Left forelimb (tissue), 1 donor: ENCODE data around the gene ATP5F1D.

Source experiments
- DNase-seq: peaks from one replicate; pipeline ENCODE4 v3.0.0-alpha.2; 2018; ENCODE audit warnings: low spot score

The ATP5F1D gene

DNA sequence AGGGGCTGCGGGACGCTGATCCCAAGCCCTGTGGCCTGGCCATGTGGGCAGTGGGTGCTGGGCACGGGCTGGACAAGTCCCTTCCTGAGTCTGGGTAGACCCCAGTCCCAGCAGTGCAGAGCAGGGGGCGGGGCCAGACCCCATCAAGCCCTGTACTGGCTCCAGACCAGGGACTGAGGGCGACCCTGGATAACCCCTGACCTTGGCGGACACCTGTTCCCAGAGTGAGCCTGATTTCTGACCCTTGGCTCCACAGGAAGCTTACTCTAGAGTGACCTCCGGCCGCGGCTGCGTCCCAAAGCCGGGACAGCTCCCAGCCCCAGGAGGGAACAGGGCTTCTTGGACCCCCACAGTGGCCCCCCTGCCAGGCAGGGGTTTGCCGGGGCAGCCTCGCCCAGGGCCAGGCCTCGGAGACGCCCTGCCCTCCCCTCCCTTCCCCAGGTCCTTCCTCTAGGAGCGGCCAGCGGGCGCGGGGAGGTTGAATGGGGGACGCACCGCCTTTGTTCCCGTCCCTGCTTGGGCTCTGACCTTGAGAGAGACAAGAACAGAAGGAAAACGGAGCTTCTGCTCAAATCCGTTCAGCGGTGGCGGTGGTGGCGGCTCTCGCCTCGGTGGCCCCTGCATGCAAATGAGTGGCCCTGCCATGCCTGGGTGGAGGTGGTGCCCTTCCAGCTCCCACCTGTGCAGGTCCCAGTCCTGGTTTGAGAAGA lies 41.8 kb downstream of the ATP5F1D start:
- no peak for DNase-seq

DNA sequence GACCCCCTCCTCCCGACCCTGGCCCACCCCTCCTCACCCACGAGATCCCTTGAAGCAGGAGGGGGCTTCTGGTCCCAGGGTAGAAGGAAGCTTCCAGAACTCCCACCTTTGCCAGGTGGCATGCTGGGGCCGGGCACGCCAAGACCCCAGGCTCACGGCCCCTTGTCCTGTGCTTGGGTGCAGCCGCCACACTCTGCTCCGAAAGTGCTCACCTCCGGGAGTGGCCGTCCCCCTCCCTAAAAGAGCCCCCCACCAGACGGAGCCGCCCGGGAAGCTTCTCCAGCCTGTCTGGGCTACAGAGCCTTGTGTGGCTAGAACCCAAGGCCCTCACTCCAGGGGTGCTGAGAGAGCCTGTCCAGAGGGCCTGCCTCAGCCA lies 42.4 kb downstream of the ATP5F1D start:
- DNase-seq: no peak

DNA sequence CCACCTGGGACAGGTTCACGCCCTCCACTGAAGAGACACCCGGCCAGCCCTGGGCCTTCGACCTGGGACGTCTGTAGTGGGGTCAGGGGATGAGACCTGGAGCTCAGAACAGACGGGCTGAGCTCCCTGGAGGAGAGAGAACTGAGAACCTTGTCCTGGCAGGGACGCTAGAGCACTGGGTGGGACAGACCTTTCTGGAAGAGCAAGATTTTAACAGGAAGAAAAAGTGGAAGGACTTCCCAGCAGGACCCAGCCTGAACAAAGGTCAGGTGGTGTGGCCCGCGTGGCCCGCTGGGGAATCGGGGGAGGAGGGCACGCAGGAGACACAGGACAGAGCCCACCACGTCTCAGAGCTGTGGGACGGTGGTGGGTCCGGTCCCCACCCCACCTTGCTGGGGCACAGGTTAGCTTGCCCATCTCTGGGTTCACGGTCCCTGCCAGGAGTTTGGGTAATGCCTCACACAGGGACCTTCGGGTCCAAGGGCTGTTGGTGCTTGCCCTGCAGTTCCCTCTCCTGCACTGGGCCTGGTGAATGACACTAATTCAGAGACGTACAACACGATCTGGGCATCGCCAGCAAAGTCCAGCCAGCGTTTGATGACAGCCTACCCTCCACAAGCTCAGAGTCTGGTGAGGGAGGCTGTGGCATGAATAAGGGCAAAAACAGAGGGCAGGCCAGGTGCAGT lies 42.9 kb downstream of the ATP5F1D start:
- no peak for DNase-seq

DNA sequence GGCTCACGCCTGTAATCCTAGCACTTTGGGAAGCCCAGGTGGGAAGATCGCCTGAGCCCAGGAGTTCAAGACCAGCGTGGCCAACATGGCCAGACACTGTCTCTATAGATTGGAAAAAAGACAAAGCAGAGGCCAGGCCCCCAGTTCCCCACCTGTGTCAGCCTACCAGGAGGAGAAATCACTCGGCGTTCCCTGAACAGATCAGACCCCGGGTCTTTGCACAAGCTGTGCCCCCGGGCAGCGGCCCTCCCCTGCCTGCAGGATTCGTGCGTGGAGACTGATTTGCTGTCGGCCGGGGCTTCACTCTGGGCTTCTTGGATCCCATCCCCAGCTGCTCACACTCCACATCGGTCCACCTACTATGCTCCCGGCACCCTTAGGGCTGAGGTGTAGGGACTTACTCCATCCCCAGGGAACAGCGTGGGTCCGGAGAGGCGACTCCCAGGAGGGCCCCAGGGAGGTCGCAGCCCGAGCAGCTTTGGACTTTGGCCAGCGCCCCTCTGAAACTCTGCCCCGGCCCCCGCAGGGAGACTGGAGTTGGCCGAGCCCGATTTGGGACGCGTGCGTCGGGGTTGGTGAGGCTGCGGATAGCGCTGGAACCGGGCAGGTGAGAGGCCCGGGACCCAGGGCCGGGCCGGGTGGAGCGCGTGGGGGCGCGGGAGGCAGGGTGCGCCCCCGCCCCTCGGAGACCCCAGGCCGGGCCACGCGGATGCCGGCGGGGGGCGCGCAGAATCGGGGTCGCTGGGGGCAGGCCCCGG lies 43.6 kb downstream of the ATP5F1D start:
- no peak for DNase-seq

DNA sequence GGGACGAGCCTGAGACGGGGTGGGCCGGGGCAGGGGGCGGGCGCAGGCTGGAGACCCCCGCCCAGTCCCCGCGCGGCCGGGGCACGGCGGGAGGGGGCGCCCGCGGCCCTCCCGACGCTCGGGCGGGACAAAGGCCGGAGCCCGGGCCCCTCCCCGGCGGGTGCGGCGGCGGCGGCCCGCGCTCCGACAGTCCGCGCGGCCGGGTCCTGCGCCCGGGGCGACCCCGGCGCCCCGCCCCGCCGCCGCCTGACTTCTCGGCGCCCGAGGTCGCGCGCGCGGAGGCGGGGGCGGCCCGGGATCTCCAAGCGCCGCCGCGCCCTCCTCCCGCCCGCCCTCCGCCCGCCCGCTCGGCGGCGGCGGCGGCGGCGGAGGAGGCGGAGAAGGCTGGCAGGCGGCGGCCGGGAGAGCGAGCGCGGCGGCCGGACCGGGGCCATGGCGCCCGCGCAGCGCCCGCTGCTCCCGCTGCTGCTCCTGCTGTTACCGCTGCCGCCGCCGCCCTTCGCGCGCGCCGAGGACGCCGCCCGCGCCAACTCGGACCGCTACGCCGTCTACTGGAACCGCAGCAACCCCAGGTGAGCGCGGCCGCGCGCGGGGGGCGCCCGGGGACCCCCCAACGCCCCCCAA lies 44.3 kb downstream of the ATP5F1D start, which contains the start of gene EFNA2:
EFNA2 (plus strand) TSS at position 137 of the 624 bp plus-strand sequence; CDS start at position 433, 296 bp downstream.
- DNase-seq: no peak

DNA sequence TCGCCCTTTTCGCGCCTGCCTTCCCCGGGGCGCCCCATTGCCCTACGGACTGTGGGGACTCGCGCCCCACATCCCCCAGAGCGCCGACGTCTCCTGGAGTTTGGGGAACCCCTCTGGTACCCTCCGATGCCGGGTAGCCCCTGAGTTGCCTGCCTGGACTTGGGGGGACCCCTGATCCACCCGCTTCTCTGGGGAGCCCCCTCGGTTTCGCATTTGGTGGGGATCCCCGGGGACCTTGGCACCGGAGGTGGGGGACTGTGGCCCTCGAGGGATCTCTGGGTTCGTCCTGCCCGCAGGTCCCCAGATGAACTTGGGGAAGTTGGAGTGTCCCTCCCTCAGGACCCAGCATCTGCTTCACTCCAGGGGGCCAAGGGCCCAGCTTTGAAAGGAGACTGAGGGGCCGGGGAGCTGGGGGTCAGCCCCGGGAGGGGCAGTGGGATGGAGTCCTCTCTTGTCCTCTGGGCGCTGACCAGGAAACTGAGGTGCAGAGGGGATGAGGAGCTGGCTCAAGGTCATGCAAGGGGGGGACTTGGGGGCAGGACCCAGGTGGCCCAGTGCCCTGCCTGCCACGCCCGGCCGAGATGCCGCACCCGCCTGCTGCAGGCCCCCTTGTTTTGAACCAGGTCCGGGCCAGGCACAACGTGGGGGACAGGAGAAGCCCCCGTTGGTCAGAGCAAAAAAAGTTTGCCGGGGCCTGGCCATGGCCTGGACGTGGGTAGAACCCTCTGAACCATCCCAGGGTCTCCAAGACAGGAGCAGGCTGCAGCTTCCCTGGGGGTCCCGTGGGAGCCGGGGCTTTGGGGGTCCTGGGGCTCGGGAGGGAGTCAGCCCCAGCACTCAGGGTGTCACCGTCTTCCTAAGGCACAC lies 45.2 kb downstream of the ATP5F1D start:
- DNase-seq: no peak

DNA sequence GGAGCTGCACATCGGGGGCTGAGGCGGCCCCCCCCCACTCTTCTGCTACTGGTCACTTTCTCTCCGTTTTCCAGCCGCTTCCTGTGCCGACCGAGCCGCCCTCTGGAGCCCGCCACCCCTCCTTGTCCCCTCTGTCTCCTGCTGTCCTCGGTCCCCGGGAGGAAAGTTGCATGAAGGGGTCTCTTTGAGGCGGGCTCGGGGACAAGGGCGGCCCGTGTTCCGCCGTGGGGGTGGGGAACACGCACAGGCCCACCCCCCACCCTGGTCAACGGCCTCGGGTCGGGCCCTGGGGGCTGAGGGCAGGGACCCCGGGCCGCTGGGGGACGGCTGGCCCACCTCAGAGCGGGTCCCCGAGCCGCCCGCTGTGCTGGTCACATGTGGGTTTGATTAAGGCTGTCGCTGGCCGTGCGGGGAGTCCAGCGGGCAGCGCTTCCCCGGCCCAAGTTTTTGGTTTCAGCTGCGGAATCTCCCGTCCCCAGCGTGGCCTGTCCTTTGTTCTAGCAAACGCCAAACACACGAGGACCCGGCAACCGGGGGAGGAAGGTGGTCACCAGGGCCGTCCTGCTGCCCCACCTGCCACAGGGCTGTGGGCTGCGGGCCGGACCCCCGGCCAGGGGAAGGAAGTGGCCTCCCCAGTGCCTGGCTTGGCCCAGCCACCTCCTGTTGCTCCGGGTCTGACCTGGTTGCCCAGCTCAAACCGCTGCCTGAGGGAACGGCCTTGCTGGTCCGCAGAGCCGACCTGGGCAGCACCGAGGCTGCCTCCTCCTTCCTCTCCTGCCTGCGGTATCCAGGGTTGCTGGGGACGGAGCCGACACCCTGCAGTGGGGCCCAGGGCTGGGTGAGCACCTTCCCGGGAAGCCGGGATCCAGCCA lies 46.0 kb downstream of the ATP5F1D start:
- DNase-seq: no peak

DNA sequence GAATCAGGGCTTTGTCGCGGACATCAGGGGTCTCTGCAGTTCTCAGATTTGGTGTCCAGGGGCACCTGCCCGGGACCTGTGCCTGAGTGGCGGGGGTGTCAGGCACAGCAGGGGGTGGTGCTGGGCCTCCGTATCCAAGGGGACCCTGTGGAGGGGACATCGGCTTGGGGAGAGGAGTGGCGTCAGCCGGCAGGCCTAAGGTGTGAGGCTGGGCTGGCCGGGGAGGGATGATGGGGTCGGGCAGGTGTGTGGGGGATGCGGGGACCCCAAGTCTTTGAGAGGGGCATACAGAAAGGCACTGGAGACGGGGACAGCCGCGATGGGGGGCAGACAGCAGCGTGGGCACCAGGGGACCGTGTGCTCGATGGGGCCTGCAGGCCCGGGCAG lies 46.7 kb downstream of the ATP5F1D start:
- DNase-seq: no peak

DNA sequence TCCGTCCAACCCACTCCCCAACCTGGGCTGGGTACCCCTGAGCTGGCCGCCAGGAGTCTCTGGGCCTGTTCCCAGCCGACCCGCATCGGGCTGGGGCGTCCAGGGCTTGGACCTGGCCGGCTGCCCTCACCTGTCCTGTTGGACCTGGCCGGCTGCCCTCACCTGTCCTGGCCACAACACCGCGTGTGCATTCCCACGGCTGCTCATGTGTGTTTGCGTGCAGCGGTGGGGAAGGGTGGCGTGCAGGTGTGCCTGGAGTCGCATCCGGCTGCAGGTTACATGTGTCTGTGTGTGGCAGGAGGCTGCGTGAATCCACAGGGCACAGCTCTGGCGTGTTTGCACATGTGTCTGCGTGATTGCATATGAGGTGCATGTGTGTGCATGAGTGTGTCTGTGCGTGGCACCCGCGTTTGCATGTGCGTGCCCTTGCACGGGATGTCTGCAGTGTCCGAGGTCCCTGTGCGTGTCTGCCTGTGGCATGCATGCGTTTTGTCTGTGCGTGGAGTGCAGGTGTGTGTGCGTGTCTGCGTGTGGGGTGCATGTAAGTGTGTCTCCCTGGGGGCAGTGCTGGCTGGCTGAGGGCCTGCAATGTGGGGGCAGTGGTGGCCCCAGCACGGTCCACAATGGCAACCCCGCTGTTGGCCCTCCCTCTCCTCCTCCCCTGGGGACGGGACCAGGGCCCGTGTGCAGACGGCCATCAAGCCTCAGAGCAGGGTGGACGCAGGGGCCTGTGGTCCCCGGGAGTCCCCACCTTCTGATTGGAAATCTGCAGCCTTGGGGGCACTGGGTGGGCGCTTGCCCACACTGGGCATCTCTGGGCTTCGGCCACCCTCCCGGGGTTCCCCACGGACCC lies 47.5 kb downstream of the ATP5F1D start:
- no peak for DNase-seq

DNA sequence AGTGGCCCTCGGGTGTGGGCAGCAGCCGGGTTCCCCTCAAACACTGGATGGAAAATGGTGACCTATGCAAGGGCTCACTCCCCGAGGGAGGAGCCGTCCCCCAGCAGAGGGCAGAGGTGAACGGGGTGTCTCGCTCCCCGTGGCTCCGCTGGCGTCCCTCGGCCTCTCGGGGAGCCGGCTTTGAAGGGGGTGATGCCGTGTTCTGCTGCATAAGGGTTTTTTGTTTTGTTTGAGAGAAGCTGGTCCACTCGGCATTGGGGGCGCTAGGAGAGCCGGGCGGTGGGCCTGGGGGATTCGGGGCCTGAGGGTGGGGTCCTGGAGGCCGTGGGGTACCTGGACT lies 48.1 kb downstream of the ATP5F1D start:
- no peak for DNase-seq

DNA sequence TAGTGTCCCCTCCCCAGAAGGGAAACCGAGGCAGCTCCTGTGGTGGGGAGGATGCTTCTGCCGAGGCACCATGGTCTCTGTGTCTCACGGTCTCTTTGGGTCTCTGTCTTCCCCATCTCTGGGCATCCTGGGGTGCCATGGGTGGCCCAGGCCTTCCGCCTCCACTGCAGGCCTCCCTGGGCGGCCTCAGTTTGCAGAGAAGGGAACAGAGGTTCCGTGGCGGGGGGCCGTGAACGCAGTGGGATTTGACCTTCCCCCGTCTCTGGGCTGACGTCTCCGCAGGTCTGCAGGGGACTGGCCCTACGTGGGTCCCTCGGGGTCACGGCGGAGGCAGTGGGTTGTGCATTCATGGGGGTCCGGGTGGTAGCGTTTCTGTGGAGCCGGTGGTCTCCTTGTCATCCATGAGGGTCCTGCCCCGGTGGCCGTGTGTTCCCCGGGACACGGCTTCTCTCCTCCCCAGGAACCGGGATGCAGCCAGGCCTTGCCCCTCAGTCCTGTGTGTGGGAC lies 48.7 kb downstream of the ATP5F1D start:
- no peak for DNase-seq

DNA sequence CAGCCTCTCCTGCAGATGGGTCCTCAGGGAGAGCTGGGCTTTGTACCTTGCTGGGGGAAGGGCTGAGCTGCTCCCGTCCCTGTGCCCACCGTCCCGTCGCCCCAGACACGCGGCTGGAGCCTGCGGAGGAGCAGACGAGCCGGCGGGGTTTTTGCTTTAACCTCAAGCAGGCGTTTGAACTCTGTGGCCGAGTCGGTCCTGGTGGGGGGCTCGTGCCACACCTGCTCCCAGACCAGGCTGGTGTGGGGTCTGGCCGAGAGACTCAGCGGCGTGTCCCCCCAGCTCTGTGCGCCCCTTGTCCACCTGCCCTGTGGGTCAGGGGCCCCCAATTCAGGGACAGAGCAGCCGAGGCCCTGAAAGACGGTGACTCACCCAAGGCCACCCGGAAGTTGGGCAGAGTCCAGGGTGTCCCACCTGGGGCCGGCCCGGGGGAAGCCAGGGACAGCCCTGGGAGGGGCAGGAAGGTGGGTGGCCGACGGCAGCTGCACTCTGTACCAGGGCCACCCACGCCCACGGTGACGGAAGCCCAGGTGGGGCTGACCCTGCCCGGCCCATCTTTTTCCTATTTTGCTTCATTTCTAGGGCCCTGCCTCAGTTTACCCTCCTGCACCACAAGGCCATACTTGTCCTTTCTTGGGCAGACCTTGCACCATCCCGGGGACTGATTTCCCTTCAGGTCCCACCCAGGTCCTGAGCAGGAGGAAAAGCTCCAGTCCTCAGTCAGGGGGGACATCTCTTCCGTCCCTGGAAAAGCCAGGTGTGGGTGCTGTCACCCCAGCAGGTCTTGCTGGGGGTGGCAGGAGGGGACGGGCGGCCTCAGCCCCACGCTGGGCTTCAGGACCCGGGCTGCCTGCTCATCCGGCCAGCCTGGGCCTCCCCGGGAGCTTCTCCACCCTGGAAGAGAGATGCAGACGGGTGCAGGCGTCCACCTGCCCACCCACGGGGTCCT lies 49.4 kb downstream of the ATP5F1D start:
- no peak for DNase-seq

DNA sequence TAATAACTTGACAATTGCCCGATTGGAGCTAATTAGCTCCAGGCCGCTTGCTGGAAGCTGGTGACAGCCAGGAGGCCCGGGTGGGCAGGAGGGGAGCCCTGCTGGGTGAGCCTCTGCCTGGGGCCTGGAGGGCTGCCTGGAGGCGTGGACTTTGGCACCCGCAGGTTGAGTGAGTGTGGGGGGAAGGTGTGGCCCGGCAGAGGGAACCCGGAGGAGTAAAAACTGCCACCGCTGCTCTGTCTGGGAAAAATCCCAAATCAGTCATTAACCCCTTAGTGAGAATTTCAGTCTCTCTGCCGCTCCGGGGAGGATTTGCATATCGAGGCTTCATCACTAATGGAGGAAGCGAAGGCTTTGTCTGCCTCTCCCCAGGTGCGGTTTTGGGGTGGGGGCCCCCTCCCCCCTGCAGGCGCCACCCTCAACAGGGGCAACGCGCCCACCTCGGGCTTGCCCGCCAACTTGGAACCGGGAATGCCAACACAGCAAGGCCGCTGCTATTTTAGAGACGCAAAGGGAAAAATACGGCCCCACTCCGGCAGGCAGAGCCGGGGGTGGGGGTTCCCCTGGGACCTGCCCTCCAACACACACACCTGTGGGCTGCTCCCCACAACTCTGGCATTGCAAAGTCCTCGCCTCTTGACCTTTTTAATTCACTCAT lies 50.3 kb downstream of the ATP5F1D start:
- DNase-seq: no peak

DNA sequence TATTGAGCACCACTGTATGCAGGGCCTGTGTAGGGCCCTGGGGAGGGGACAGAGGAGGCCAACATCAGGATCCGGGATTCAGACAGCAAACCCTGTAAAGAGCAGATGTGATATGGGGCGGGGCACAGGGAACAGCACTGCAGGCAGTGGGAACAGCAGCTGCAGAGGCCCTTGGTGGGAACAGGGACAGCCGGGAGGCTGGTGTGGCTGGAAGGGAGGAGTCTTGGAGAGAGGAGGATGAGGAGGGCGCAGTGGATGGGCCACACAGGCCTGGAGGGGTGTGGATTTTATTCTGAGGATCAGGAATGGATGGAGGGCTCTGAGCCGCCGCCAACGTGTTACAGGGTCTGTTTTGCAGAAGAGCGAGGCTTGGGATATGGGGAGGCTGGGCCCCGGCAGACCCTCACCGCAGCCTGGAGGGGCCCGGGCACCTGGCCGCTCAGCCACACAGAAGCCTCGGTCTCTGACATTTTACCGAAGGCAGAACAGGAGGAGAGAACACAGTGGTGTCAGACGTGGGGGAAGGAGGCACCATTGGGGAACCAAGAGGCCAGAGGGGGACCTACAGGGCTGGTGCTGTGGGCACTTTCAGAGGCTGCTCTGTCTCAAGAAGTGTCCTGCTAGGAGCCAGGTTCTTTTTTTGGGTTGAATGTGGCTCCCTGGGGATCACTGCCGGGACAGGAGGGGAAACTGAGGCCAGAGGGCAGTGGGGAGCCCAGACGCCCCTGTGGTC lies 51.0 kb downstream of the ATP5F1D start:
- DNase-seq: no peak

DNA sequence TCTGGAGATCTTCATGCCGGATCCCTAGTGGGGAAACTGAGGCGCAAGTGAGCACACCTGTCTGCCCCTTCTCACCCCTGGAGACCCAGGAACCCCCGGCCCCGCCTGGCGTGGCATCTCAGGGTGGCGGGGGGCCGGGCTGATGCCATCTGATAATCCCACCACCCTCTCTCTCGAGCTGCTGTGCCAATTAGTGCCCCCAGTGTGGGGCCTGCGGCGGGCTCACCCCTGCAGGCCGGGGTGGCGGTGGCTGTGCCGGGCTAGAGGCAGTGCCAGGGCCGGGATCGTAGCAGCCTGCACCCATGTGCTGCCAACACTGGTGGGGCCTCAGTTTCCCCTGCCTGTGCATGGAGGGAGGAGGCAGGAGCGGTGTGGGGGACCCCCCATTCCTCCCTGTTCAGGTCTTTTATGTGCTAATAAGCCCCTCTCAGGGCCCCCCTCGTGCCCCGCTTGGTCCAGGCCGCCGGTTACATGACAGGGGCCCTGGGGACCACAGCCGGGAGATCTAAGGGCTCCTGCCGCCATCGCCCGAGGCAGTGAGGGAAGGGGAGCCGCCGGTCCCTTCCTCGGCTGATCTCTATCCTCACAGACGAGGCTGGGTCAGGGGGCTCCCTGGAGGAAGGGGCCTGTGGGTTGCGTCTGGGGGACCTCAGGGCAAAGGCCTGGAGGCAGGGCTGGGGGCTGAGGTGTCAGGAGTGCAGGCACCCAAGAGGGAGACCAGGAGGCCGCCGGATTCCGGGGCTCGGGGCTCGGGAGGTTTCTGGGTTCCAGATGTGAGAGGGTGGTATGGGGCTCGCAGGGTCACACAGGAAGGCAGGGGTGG lies 52.4 kb downstream of the ATP5F1D start:
- DNase-seq: no peak
